Cortex of kidney (tissue), 1 donor: ENCODE measurements around the gene PLB1.
"Not testable (repeated sequence)": the region's sequence is repeated elsewhere in the genome, so short reads cannot be mapped to it uniquely, and the experiment has no call there.

Experiments used
- DNase-seq: peaks from one replicate; lab custom pipeline; 2025; lab: John Stamatoyannopoulos, UW

PLB1 gene

DNA sequence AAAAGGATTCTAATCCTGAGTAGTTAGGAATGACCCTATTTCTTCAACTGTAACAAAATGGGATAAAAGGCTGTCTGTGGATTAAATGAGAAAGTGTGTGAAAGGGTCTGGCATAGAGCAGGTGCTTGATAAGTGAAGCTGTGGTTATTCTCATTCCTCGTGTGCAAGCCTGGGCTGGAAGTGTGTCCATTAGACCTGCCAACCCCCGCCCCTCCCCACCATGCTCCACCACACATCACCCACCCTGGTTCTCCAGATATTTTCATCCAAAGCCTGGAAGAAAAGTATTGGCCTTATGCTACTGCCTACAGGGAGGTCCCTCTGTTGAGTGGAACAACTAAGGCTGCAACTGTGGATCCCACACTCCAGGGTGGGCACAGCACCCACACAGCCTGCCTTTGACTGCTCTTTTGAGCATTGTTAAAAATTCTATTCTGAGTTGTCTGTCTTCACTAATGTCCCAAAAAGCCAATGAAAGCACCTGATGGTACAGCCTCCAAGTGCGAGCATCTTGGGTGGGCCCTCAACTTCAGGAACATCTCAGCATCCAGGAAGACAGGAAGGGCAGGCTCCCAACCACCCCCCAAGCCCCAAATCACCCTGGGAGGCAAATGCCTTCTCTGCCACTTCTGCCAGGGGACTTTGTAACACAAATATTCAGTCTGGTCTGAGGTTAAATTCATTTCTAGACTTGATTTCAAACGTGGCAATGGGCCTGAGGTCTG is 153.0 kb downstream of the PLB1 start:
- no peak for DNase-seq

DNA sequence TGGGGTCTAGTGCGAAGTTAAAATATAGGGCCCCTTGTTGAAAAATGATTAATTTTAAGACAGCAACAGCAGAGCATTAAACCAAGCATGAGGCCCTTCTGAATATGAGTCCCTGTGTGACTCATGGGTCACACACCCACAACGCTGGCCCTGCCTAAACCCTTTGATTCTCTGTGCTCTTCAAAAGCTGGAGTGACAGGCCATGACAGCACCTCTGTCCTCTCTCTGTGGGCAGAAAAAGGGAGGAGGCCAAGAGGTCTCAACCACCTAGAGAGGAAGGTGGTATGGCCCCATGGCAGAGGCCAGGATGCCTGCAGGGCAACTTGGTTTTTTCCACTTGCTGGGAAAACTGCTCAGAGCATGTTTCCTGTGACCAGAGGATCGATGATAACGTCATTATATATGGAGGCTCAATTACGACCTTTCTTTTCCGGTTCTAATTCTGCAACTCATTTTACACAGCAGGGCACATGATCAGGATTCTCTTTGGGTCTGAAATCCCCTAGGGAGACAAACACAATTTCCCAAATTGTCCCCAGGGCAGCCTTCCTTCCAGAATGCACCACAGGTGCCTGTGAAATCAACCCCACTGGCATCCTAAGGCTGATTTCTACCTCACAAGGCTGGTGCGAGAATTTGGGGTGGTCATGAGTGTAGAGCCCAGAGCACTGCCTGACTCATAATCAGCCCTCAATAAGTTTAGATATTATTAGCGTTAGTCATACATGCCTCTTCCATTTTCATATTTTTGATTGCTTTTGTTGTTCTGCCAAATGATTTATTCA is 153.8 kb downstream of the PLB1 start:
- no peak for DNase-seq

DNA sequence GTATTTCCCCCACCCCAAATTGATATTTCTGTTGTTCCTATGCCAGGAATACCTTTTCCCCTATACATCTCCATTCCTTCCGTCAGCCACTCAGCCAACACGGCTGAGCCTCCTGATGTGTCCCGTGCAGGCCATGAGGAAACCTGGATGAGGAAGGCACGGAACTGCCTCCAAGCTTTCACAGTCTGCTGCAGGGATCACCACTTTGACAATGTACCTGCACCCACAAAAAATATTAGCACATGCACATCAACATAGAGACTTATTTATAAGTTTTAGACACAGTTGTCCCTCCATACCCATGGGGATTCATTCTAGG is 154.4 kb downstream of the PLB1 start:
- DNase-seq: no peak

DNA sequence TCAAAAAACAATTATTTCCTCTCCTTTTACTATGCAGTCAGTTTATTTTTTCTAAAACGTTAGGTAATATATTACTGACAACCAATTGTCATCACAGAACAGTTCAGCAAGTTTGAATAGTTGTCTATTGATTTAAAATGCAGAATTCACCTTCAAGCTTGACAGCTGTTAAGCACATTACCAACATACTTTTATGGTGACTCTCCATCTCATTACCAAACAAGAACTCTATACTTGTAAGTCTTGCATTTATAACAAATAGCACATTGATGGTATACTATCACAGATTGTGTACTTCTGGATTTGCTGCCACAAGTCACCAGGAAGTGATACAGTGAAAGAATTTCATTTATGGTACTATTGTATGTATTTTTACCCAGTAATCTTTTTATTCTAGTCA is 156.4 kb downstream of the PLB1 start:
- DNase-seq: no peak

DNA sequence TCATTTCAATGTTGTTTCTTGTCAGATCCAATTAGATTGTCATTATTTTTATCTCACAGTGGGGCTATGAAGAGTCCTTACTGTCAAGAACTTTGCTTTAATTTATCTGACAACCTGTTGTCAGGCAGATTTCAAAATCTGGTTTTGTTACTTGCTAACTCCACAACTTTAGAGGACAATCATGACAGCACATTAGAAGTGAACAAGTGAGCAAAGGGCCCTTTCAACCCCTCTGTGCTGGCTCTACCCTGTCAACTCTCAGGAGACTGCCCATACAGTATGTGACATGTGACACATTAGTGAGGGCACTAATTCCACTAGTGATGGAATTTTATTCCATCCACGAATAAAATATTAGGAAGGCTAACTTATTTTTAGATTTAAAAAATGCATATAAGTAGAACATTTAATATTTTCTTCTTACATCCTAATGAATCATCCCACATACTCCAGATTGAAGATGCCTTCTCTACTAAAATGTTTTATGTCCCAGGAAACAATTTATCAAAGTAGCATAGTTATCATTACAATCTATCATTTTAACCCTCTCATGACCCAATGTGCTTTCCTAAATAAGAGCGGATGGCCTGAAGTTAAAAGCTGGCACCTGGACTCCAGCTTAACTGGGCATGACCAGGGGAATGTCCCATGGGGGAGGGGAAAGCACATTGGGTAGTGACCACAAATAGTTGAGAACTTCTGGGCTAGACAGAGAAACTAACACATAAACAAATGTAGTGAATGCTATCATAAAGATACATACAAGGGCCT is 158.2 kb downstream of the PLB1 start:
- no peak for DNase-seq

DNA sequence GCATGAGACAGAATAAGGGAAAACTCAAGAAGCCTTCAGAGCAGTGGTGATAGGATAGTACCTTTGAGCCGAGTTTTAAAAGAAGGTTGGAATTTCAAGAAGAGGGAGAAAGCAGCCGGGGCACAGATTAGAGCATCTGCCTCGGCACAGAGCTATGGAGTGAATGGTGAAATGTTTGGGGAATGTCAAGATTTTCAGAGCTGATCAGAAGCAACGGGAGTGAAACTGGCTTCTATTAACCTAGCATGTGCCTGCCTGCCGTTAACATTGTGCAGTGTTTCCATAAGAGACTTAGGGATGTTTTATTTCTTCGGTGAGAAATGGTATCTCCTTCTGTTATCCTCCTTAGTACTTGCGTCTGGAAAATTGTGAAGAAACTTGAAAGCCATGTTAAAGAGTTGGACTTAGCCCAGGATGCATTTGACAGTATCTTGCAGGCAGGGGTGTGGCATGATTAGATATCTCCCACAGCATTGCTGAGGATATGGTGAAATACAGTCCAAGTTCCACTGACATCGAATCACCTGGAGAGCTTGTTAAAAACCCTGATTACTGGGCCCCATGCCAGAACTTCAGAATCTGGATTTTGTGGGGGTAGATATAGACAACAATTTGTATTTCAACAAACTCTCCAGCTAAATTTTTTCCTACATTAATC is 158.9 kb downstream of the PLB1 start:
- no peak for DNase-seq

DNA sequence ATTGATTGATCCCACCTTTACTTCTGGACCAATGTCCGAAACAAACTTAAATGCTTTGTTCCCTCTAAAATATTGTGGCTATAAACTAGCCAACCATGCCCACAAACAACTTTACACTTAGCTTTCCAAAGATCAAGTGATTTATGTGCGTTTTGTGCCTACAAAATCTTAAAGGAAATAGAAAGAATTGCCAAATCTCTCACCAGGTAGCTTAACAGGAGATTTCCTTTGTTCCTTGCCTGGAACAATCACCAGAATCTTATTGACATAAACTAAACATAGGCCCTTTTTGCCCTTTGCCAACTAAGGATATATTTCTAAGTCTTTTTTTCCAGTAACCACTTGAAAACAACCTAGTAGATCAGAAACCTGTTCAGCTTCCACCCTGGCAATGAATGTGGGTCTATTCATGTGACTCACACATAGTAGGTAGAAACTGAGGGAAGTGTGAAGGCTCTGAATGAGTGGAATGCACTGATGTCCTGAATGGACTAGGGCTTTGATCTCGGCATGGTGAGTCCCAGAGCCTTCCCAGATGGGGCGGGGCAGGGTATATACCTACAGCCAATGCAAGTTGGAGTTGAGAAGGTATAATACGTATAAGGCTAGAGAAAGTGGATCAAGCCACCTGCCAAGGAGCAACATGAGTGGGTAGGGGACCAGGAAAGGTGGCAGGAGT is 161.2 kb downstream of the PLB1 start:
- no peak for DNase-seq

DNA sequence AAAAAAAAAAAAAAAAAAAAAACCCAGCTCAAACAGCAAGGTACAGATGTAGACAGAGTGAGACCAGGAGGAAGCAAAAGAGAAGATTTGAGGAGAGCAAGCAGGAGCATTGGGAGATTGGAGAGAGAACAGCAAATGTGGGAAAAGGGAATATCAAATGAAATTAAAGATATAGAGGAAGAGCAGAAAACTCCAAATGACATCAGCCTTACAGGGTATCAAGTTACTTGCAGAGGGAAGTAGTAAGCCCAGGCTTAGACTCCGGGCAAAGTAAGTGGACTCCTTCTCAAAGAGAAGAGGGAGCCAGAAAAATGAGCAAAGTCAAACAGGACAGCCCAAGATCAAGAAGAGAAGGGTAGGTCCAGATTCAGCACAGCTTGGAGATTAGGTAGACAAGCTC is 162.5 kb downstream of the PLB1 start:
- no peak for DNase-seq

DNA sequence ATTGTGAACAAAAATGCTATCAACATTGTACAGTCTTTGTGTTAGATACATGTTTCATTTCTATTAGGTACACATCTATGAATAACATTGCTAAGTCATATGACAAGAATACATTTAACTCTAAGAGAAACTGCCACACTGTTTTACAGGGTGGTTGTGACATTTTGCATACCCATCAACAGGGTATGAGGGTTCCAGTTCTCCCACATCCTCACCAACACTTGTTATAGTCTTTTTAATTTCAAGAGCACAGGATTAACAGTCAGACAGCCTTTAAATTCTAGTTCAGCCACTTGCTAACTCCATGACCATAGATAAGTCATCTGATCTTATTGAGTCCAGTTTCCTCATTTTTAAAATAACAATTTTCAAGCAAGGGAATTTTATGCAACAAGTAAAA is 163.3 kb downstream of the PLB1 start:
- DNase-seq: no peak

DNA sequence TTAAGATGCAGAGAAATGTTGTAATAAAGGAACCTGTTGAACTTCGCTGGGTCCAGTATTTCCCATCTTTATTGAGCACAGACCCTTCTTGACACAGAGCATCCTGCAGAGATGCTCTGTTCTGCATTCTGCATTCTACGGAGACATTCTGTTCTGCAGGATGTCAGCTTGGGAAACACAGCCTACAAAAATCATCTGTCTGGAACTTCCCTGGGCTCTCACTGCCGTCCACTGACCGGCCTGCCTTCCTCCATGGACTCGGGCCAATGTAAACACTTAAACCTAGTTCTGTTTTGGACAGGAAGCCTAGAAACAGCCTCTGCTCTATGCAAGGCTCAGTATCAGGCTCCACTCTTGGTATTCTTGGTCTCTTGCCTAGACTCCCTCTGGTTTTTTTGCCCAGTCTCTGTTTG is 165.7 kb downstream of the PLB1 start:
- DNase-seq: no peak

DNA sequence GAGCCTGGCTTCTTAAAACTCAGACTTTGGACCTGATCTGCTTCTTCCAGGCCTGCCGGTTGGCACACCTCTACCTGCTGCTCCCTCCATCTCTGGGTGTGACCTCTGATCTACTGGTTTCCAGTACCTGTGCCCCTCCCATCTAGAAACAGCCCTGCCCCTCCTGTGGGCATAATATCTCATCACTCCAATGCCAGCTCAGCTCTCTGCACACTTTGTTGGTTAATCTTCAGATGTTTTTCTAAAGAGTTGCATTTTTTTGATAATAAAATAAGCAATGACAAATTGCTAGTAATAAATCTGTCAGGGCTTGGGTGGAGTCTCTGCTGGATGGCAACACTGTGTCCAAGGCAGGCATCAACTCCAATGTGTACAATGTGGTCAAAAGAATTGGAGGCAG is 166.2 kb downstream of the PLB1 start:
- no peak for DNase-seq

DNA sequence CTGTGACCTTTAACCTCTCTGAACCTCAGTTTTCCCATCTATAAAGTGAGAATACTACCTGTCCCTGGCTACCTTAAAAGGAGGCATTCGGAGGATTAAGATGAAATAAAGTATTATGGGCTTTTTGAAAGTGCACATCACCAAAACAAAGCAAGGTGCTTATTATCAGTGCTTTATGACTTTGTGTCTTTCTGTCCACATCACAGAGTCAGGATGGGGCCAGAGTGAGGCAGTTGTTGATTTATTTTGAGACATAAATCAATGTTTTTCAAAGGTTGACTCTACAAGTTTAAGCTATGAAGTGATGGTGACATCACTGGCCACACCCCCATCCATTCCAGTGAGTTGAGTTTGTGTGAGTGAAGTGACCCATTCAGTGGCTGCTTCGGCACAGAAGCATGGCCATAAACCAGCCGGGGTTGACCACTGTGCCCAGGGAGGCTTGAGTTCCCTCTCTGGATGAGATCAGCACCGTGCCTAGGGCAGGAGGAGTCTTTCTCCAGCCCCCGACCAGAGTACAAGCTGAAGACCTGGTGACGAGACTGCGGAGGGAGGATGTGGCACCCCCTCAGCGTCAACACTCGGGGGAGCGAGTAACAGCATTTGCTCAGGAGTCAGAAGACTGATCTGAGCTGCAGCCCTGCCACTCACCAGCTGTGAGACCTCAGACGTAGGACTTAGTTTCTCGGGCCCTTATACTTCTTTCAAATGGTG is 166.8 kb downstream of the PLB1 start:
- no peak for DNase-seq

DNA sequence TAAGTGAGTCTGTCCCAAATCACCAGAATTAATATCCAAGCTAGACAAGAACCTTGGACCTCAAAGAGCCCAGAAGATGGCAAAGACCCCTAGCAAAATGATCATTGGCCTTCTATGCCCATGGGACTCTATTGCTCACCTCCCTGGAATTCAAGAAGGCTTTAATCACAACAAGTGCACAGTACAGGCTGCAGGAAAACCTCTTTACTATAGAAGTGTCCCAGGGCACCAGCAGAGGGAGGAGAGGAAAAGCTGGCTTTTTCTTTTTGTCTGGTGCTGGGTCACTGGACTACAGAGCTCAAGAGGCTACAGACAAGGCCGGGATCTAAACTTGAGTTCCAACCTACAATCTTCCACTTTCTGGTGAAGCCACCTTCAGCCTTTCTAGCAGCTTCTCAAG is 167.5 kb downstream of the PLB1 start:
- DNase-seq: no peak

DNA sequence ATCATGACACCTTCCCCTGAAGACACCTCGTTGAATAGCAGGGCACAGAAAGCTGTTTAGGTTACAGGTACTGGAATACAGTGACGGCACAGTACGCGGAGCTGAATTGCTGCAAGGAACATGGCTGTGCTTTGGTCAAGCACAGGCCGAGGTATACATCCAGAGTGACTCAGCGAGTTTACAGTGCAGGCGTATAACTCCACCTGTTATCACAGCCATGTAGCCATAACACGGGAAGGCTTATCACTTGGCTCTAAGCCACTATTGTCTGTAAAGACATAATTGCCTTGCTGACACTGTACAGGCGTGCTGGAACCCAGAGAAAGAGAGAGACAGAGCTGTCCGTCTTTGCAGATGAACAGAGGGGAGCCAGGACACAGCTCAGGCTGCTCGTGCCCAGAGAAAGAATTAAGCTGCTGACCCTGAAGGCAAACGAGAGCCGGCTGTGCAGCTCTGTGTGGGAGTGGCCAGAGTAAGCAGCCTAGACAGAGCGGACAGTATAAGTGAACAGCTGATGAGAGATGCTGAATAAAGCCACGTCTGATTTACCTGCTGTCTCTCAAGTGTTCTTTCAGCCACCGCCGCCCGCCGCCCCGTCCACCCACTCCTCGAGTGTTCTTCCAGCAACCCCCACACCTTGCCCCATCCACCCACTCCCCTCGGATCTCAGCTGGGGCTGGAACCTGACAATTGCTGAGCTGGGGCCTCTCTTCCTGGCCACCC is 168.4 kb downstream of the PLB1 start:
- no peak for DNase-seq

DNA sequence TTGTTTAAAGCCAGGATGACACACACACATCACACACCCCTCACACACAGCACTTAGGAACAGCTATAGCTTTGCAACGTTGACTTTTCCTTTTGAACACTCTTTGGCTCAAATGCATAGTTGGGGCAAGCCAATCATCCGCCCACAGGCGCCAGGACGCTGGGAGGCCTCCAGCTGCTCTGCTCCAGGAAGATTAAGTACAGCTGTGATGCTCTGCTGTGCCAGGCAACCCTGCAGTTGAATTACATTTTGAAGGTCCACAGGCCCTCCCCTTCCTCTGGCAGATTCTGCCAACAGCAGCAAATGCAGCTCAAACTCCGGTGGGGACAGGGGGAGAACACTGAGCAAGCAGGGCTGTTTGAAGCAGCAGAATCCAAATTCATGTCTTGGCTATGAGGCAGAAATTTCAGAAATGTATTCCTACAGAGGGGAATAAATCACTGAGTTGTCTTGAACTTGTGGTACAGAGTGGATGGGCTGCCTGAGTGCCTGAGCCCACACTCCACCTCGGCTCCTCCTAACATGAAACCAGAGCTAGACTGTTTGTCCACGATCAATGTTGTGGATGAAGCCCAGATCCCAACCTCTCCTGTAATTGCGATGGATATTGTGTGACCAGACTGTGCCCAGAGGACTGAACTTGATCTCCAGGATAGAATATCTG is 169.3 kb downstream of the PLB1 start:
- DNase-seq: no peak

DNA sequence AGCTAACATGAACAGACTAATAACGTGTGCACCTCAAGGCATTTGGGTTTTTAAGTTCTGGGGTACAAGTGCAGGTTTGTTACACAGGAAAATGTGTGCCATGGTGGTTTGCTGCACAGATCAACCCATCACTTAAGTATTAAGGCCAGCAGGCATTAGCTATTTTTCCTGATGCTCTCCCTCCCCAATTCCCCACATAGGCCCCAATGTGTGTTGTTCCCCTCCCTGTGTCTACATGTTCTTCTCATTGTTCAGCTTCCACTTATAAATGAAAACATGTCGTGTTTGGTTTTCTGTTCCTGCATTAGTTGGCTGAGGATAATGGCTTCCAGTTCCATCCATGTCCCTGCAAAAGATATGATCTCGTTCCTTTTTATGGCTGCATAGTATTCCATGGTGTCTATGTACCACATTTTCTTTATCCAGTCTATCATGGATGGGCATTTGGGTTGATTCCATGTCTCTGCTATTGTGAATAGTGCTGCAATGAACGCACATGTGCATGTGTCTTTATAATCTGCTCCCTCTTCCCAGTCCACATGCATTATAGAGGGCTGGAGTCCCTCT is 170.0 kb downstream of the PLB1 start:
- not testable (repeated sequence) for DNase-seq

DNA sequence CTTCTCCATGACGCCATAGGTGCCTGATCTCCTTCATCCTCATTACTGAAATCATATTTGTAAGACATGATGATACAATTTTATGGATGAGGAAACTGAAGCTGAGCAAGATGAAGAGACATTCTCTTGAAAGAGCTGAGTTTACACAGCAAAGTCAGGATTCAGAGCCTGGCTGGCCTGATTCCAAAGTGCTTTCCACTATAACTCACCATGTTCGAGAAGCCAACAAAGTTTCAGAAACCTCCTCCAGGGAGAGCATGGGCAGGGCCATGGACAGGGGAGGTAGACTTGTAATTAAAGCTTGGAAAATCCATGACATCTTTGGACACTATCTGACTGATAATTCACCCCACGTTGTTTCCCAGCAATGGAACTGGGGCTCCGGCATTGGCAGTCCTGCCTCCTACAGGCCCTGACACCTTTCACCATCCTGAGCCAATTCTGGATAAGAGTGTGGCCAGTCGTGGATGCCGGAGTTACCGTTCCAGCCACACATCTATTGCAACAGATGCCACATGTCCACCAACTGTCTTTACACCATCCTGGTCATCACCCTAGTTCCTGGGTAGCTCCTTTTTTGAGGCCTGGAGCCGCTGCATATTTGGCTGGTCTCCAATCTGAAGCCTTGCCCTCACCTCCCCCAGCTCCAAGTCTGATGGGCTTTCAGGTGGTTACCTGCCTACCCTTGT is 170.8 kb downstream of the PLB1 start:
- no peak for DNase-seq

DNA sequence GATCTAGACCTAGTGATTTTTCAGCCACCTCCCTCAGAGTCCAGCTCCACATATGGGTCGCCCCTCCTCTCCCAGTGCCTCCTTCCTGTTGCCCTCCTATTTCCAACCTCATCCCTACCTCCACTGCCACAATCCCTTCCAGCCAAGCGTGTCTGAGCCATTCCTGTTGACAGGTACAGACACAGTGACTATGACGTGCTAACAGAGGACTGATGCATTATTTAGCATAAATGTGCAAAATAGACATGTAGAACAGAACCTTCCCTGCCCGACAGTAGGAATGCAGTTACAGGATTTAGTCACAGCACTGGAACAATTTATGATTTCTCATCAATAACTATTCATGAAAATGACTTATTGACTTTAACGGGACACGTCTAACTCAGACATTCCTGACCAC is 171.4 kb downstream of the PLB1 start:
- DNase-seq: no peak
